Measurements from ENCODE around the gene MCTP1. TPM values are rescaled to one million over a fixed set of nuclear protein-coding genes. Genes with fewer than 3 reads are reported as not detected.

Gene MCTP1
- total and polyA plus RNA-seq, 2 of the 8 experiments (the other 6 are each of a cell fraction or from before 2014, with no cell fraction given) = 0.56 to 3.4 TPM

GRCh38 chr5:95235439-95235982 is 49.4 kb downstream of the MCTP1 start (continued):
- TF ChIP-seq EP300 (IDR thresholded peaks at IDR 0.05; ENCODE audit: borderline replicate concordance in 1 of 2, low read depth in 2 of 2, low read length in 2 of 2) (no peak), FOSL1 (IDR thresholded peaks at IDR 0.05; ENCODE audit: insufficient read depth, low read depth, low read length) (no peak), YY1 (IDR thresholded peaks at IDR 0.05; ENCODE audit: low read depth, low read length) (no peak), RBBP5 (IDR thresholded peaks at IDR 0.05; ENCODE audit: borderline replicate concordance, low read depth, low read length) (no peak), RXRA (IDR thresholded peaks at IDR 0.05; ENCODE audit: insufficient read depth, low read depth, low read length) (no peak)

Measured in H1 (cell line).